Adrenal gland (tissue), 5 donors: ENCODE data around the gene GEMIN5.

ENCODE experiments used
- POLR2A ChIP-seq, 2 donors: fragments of 450-650 bp; IDR thresholded peaks; one replicate each; pipeline ENCODE4 v1.6.1; 2017; ENCODE audit warnings: antibody characterized with exemption in 2 of 2, mild to moderate bottlenecking in 2 of 2, moderate library complexity in 1 of 2
- TF ChIP-seq, protein P1 (sequence below), 6 experiments: fragments of 450-650 bp in 4 of 6; fragments of 200-600 bp in 2 of 6; sonication (generic) in 1 of 6; IDR thresholded peaks; 1 replicate in 5 of 6; 2 replicates in 1 of 6; pipeline versions ENCODE4 v1.5.1 to v1.8.0; 2016 to 2021; ENCODE audit warnings: antibody characterized with exemption in 6 of 6, mild to moderate bottlenecking in 2 of 6, moderate library complexity in 1 of 6
- donor health status: DM: no; HTN: no; CAD: no.

DNA sequence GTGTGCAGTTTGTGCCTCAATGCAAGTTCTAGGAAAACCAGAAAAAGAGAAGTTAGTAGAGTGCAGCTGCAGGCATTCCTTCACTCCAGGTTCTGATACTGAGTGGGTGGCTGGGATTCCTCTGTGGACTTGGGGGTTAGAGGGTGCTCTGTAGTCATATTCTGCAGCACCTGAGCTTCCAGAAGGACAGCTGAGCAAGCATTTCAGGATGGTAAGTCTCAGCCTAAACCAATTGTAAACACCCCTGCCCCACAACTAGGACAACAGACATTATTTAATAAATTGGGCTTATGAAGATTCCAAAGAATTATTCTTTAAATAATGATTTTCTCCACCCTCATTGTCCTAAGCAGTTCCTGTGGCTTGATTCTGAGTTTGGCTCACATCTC lies 96.7 kb downstream of the GEMIN5 start:
- TF ChIP-seq POLR2A (IDR thresholded peaks at IDR 0.05) = no peak
- TF ChIP-seq, protein P1, sequence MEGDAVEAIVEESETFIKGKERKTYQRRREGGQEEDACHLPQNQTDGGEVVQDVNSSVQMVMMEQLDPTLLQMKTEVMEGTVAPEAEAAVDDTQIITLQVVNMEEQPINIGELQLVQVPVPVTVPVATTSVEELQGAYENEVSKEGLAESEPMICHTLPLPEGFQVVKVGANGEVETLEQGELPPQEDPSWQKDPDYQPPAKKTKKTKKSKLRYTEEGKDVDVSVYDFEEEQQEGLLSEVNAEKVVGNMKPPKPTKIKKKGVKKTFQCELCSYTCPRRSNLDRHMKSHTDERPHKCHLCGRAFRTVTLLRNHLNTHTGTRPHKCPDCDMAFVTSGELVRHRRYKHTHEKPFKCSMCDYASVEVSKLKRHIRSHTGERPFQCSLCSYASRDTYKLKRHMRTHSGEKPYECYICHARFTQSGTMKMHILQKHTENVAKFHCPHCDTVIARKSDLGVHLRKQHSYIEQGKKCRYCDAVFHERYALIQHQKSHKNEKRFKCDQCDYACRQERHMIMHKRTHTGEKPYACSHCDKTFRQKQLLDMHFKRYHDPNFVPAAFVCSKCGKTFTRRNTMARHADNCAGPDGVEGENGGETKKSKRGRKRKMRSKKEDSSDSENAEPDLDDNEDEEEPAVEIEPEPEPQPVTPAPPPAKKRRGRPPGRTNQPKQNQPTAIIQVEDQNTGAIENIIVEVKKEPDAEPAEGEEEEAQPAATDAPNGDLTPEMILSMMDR (IDR thresholded peaks at IDR 0.05) = no peak
